HG02981 (cell line): ENCODE results near the gene PSME4.
"Not testable (repeated sequence)": the region's sequence is repeated elsewhere in the genome, so short reads cannot be mapped to it uniquely, and the experiment has no call there.

Experiments used
- ATAC-seq: cut with Tn5 transposase; IDR thresholded peaks from one replicate; pipeline ENCODE4 v1.9.1; 2021; ENCODE audit warnings: mild to moderate bottlenecking, moderate library complexity; ENCODE audit not compliant: unreplicated experiment

PSME4 gene

GRCh38 chr2:53843595-53843994, 127.2 kb downstream of the PSME4 start:
- no peak for ATAC-seq

GRCh38 chr2:53842891-53843290, 127.9 kb downstream of the PSME4 start:
- ATAC-seq = no peak

- not testable (repeated sequence) for ATAC-seq
These were observed 129.1 kb downstream of the PSME4 start for GRCh38 chr2:53841651-53842050.

DNA sequence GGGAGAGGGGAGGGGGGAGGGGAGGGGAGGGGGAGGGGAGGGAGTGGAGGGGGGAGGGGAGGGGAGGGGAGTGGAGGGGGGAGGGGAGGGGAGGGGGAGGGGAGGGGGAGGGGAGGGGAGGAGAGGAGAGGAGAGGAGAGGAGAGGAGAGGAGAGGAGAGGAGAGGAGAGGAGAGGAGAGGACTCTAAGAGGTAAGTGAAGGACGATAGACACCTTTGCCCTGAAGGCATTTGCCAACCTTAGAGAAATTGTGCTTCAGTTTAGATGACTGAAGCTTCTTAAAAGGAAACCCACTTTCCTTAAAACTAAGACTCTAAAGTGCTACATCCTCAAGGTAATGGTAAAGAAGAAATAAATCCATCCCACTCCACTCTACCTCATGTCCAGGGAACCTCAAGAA, 130.2 kb downstream of the PSME4 start:
- no peak for ATAC-seq

DNA sequence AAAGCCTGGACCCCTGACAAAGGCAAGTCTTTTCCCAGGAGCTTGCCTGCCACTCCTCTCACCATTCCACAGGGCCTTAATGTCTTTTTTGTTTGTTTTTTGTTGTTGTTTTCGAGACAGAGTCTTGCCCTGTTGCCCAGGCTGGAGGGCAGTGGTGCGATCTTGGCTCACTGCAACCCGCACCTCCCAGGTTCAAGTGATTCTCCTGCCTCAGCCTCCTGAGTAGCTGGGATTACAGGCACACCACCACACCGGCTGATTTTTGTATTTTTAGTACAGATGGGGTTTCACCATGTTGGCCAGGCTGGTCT, 140.9 kb downstream of the PSME4 start:
- ATAC-seq = not testable (repeated sequence)

- no peak for ATAC-seq
These were observed 141.4 kb downstream of the PSME4 start for GRCh38 chr2:53829273-53829979.

GRCh38 chr2:53828331-53828730, 142.5 kb downstream of the PSME4 start:
- ATAC-seq = no peak

DNA sequence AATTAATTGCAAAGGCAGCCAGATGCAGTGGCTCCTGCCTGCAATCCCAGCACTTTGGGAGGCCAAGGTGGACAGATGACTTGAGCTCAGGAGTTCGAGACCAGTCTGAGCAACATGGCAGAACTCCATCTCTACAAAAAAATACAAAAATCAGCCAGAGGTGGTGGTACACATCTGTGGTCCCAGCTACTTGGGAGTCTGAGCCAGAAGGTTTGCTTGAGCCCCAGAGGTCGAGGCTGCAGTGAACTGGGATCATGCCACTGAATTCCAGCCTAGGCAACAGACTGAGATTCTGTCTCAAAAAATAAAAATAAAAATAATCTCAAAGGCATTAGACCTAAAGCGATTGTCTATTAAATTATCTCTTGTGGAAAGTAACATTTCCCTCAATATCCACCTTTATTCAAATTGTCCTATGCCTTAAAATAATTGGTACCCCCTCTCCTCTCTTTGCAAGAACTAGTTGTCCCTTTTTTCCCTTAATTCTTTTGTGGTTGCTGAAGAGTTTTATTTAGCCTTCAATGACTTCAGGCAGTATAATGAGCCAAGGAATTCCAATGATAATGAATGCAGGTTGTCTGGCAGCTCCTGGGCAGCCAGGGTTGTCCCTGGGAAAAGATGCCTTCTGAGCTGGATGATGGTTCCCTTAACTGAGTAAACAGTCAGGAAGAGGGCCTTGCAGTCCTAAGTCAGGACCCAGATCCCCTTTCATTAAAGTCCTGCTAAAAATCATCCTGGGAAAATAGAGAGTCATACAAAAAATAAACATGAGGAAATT, 143.2 kb downstream of the PSME4 start:
- ATAC-seq = no peak

- ATAC-seq = no peak
These were observed 144.0 kb downstream of the PSME4 start for GRCh38 chr2:53826587-53827397.

- no peak for ATAC-seq
These were observed 144.8 kb downstream of the PSME4 start for GRCh38 chr2:53826030-53826410.

DNA sequence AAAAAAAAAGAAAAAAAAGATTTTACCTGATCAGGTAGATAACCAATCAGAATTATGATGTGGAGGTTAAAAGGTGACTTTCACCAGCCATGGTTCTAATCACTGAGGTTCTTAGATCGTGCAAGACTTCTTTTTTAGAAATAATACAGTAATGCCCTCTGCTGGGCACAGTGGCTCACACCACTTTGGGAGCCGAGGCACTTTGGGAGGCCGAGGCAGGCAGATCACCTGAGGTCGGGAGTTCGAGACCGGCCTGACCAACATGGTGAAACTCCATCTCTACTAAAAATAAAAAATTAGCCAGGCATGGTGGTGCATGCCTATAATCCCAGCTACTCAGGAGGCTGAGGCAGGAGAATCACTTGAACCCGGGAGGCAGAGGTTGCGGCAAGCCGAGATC, 147.2 kb downstream of the PSME4 start:
- not testable (repeated sequence) for ATAC-seq

- ATAC-seq = no peak
These were observed 149.0 kb downstream of the PSME4 start for GRCh38 chr2:53821810-53822209.

GRCh38 chr2:53820711-53821110, 150.1 kb downstream of the PSME4 start:
- no peak for ATAC-seq

DNA sequence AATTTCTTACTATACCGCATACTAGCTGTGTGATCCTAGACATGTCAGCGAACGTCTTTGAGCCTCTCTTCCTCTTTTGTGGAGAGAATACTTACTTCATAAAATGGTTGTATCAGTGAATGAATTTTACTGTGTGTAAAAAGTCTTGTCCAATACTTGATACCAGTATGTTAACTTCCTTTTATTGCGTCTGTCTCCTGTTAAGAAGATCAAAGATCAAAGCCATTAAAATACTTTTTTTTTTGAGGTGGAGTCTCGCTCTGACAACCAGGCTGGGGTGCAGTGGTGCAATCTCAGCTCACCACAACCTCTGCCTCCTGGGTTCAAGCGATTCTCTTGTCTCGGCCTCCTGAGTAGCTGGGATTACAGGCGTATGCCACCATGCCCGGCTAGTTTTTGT, 150.7 kb downstream of the PSME4 start:
- ATAC-seq = no peak

DNA sequence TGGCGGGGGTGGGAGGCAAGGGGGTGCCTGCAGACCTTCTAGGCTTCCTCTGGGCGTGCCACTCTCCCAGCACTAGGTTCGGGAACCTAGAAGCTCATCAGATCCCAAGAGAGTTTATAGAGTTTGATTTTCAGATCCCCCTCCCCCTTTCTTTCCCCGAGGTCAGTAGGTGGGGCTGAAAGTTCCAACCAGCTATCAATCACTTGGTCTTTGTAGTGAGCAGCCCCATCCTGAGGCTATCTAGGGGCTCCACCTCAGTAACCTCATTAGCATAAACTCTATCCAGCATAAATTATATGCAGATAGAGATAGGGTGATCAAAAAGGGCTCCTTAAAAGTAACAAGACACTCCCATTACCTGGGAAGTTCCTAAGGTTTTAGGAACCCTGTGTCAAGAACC, 151.2 kb downstream of the PSME4 start:
- ATAC-seq = no peak

GRCh38 chr2:53818854-53819435, 151.8 kb downstream of the PSME4 start:
- ATAC-seq = no peak
